Measurements from ENCODE around the gene IL3. TPM values are rescaled to one million over a fixed set of nuclear protein-coding genes. Genes with fewer than 3 reads are reported as not detected.

The IL3 gene
- total and polyA plus RNA-seq, 11 donors, result not detected

DNA sequence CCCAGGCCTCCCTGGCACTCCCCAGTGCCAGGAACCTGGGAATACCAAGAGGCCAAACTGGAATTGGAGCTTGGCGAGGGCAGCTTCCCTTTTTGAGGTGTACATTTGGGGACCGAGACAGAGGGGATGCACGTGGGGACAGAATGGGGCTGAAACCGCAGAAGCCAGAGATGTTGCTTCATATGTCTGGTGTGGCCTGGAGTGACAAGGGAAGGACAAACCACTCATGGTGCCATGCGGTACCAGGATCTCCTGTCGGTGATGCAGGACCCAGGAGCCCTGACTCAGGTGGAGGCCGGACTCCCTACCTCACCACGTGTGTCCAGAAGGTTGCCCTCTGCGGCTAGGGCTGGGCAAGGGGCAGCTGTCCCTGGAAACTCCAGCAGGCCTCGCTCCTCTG is 9.1 kb downstream of the IL3 start:
- intact Hi-C loops (cut with DNase I), result loop anchor here in 5 of 10 donors (5.0 to 10.0 kb wide), 4 partner anchors 63 to 315 kb away; no protein-coding TSS in a partner anchor
- Histone ChIP-seq H3K27me3 (no peaks in the 10 kb centered on the region), H3K36me3 (no peaks in the 10 kb centered on the region), H3K9me3 (no peaks in the 10 kb centered on the region), H3K4me3 (no peak overlapping the region), H3K27ac (no peak overlapping the region), H3K4me1 (peaks cover 0 to 5% (median 0%) of the 10 kb centered on the region in 12 donors)
- WGBS, 4 donors, result 93 to 100% (median 95%) methylated on average over 10 of the region's 10 CpGs
- TF ChIP-seq CTCF (IDR thresholded peaks at IDR 0.05), result no peak
- no peak for TF ChIP-seq POLR2A (IDR thresholded peaks at IDR 0.05)
- ATAC-seq (no peak), DNase-seq (no peak)

DNA sequence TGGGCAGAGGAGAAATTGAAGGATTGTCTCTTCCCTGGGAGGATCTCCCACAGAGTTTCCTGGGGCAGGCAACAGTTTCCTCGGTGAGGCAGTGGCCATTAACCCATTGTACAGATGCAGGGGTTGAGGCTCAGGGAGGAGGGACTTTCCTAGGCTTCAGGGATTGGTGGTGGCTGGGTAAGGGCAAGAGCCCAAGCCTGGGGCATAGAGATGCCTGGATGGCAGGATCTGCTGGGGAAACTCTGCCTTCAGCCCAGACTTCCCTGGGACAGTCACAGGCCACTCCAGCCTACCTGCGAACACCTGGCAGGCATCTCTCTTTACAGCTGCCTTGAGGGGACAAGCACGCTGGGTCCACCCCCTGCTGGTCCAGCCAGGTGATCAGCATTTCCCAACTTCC is 9.5 kb downstream of the IL3 start:
- WGBS, 4 donors, result 86 to 100% (median 92%) methylated on average over 2 to 3 of the region's 3 CpGs
- H3K4me1 ChIP-seq, result peaks cover 0 to 5% (median 0%) of the 10 kb centered on the region in 12 donors
- intact Hi-C loops (cut with DNase I), result loop anchor here in 5 of 10 donors (5.0 to 10.0 kb wide), 4 partner anchors 62 to 315 kb away; no protein-coding TSS in a partner anchor
- no peaks in the 10 kb centered on the region for H3K9me3 ChIP-seq
- H3K4me3 ChIP-seq, result no peak overlapping the region
- H3K36me3 ChIP-seq, result no peaks in the 10 kb centered on the region
- no peak overlapping the region for H3K27ac ChIP-seq
- no peak for DNase-seq
- TF ChIP-seq POLR2A (IDR thresholded peaks at IDR 0.05) (no peak), CTCF (IDR thresholded peaks at IDR 0.05) (no peak)
- no peaks in the 10 kb centered on the region for H3K27me3 ChIP-seq
- no peak for ATAC-seq

DNA sequence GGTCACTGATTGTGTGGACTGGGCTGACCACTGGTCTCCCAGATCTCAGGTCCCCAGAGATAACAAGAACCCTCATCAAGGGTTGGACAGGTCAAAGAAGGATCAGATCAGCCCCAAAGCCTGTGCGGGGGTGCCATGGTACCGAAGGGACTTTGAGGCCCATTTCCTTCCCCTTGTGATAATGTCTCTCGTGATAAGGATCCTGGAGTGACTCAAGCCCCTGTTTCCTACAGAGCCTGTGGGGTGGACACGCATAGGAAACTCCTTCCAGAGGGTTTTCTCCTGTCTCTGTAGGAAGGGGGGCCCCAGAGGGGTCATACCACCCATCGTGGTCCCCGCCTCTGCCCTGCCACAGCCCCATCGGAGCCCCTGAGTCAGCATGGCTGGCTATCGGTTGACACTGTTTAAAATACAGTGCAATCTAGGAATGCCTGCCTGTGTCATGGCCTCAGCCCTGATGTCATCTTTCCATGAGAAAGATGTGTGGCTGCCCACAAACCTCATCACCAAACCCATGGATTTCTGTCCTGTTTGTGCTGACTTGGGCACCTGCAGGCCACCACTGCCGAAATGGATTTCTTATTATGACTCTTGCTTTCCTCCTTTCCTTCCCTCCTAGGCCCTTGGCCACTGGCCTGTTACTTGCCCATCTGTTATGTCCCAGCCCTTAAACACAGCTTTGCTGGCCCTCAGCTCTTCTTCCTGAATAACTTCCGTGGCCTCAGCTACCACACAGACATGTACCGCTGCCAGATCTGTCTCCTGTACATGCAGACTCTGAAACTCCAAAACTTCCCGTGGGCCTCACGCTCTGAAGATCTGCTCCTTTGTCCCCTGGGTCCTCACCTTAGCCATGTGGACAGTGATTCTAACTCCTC is 10.2 kb downstream of the IL3 start:
- DNase-seq, result no peak
- Histone ChIP-seq H3K27me3 (no peaks in the 10 kb centered on the region), H3K4me1 (peaks cover 0 to 5% (median 0%) of the 10 kb centered on the region in 12 donors), H3K4me3 (no peak overlapping the region), H3K9me3 (no peaks in the 10 kb centered on the region), H3K27ac (no peak overlapping the region), H3K36me3 (no peaks in the 10 kb centered on the region)
- no peak for ATAC-seq
- no peak for TF ChIP-seq POLR2A (IDR thresholded peaks at IDR 0.05)
- TF ChIP-seq CTCF (IDR thresholded peaks at IDR 0.05), result no peak
- intact Hi-C loops (cut with DNase I), result no loop called here
- WGBS, 4 donors, result 57 to 68% (median 61%) methylated on average over 13 of the region's 13 CpGs

DNA sequence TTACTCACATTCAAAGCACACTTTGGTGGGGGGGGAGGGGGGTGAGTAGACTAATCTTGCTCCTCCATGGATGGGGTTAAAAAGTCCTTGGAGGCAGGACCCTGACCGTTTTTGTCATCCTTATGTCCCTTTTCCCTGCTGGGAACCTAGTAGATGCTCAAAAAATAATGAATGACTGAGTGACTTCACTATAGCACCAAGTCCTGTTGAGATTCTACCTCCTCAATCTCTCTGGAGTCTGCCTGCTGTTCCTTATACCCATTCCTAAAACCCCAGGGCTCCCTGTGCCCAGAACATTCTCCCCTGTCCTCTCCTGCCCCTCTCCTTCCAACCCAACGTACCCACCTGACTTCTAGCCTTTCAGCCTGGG is 10.9 kb downstream of the IL3 start:
- Histone ChIP-seq H3K36me3 (no peaks in the 10 kb centered on the region), H3K4me1 (peaks cover 0 to 6% (median 0%) of the 10 kb centered on the region in 12 donors), H3K27ac (no peak overlapping the region), H3K9me3 (no peaks in the 10 kb centered on the region), H3K27me3 (no peaks in the 10 kb centered on the region), H3K4me3 (no peak overlapping the region)
- TF ChIP-seq CTCF (IDR thresholded peaks at IDR 0.05), result no peak
- TF ChIP-seq POLR2A (IDR thresholded peaks at IDR 0.05), result no peak
- intact Hi-C loops (cut with DNase I), result no loop called here
- no peak for ATAC-seq
- no peak for DNase-seq
- WGBS, 4 donors, result 82 to 88% (median 83%) methylated on average over 2 of the region's 2 CpGs
